GM23338 (cell line): ENCODE data around the gene NUBPL. TPM values are rescaled to one million over a fixed set of nuclear protein-coding genes. Genes with fewer than 3 reads are reported as not detected.

ENCODE experiments used
- ATAC-seq: fragments of 200-7000 bp; cut with Tn5 transposase; 3 replicates; pipeline ENCODE4 v1.9.1; 2020
- DNase-seq: peaks from one replicate; pipeline ENCODE4 v3.0.0-alpha.2; 2015; ENCODE audit warnings: low spot score
- H2AFZ ChIP-seq: fragments of 200-600 bp; sonication (generic); 2 replicates; pipeline ENCODE4 v1.8.0; 2016; ENCODE audit warnings: antibody characterized with exemption, mild to moderate bottlenecking, moderate library complexity
- H3F3A ChIP-seq: fragments of 200-600 bp; sonication (generic); replicated peaks from 2 replicates; pipeline ENCODE4 v1.8.0; 2017; ENCODE audit warnings: antibody characterized with exemption, mixed run types, low read depth
- H3K27ac ChIP-seq: fragments of 200-600 bp; sonication (generic); 2 replicates; pipeline ENCODE4 v1.6.1; 2016; ENCODE audit warnings: low read depth
- H3K27me3 ChIP-seq: fragments of 200-600 bp; sonication (generic); 2 replicates; pipeline ENCODE4 v1.8.0; 2016; ENCODE audit warnings: mild to moderate bottlenecking, mixed run types, moderate library complexity; ENCODE audit not compliant: insufficient read depth
- H3K36me3 ChIP-seq: fragments of 200-600 bp; sonication (generic); 2 replicates; pipeline ENCODE4 v1.8.0; 2016; ENCODE audit warnings: mild to moderate bottlenecking; ENCODE audit not compliant: insufficient read depth
- H3K4me1 ChIP-seq: fragments of 200-600 bp; sonication (generic); 2 replicates; pipeline ENCODE4 v1.8.0; 2016; ENCODE audit warnings: mild to moderate bottlenecking, moderate library complexity; ENCODE audit not compliant: insufficient read depth
- H3K4me2 ChIP-seq: fragments of 200-600 bp; sonication (generic); 2 replicates; pipeline ENCODE4 v1.7.1; 2017; ENCODE audit warnings: mixed run types
- H3K4me3 ChIP-seq: fragments of 200-600 bp; sonication (generic); 2 replicates; pipeline ENCODE4 v1.6.1; 2016; ENCODE audit warnings: mixed run types
- H3K79me2 ChIP-seq: fragments of 200-600 bp; sonication (generic); replicated peaks from 2 replicates; pipeline ENCODE4 v1.8.0; 2017; ENCODE audit warnings: mild to moderate bottlenecking; ENCODE audit not compliant: insufficient read depth
- H3K9me2 ChIP-seq: fragments of 200-600 bp; sonication (generic); 2 replicates; pipeline ENCODE4 v1.8.0; 2017; ENCODE audit not compliant: insufficient read depth
- H4K20me1 ChIP-seq: fragments of 200-600 bp; sonication (generic); replicated peaks from 2 replicates; pipeline ENCODE4 v1.8.0; 2017; ENCODE audit warnings: mild to moderate bottlenecking; ENCODE audit not compliant: insufficient read depth
- H3K27ac Mint-ChIP-seq: 2 replicates; pipeline ENCODE4 v1.8.0; 2020; ENCODE audit warnings: inconsistent platforms, mild to moderate bottlenecking, moderate library complexity, mixed read lengths
- H3K27me3 Mint-ChIP-seq: 3 replicates; pipeline ENCODE4 v1.8.0; 2022; ENCODE audit warnings: low read depth, mild to moderate bottlenecking, moderate library complexity, mixed read lengths, inconsistent platforms; ENCODE audit not compliant: insufficient read depth, poor library complexity
- H3K36me3 Mint-ChIP-seq: 3 replicates; pipeline ENCODE4 v1.8.0; 2021; ENCODE audit warnings: low read depth, mild to moderate bottlenecking, inconsistent platforms, moderate library complexity, mixed read lengths
- H3K4me1 Mint-ChIP-seq: 3 replicates; pipeline ENCODE4 v1.8.0; 2020; ENCODE audit warnings: mild to moderate bottlenecking, inconsistent platforms, mixed read lengths
- H3K4me3 Mint-ChIP-seq: 3 replicates; pipeline ENCODE4 v1.8.0; 2021; ENCODE audit warnings: moderate library complexity, mild to moderate bottlenecking, inconsistent platforms, mixed read lengths
- H3K9me3 Mint-ChIP-seq: 3 replicates; pipeline ENCODE4 v1.8.0; 2020; ENCODE audit warnings: moderate library complexity, mild to moderate bottlenecking, inconsistent platforms, mixed read lengths
- CREB1 ChIP-seq: fragments of 250-450 bp; sonication (Bioruptor Pico); IDR thresholded peaks from 2 replicates; pipeline ENCODE4 v1.5.0; 2020; ENCODE audit warnings: low read depth, mild to moderate bottlenecking, moderate library complexity
- ETS1 ChIP-seq: IDR thresholded peaks from 2 replicates; pipeline ENCODE4 v1.6.1; 2016; ENCODE audit warnings: antibody characterized with exemption
- EZH2 ChIP-seq: fragments of 200-600 bp; sonication (generic); IDR thresholded peaks from one replicate; pipeline ENCODE4 v1.8.0; 2017; ENCODE audit warnings: antibody characterized with exemption, mild to moderate bottlenecking, low read depth; ENCODE audit not compliant: unreplicated experiment
- EZH2phosphoT487 ChIP-seq: fragments of 200-600 bp; sonication (generic); IDR thresholded peaks from one replicate; pipeline ENCODE4 v1.8.1; 2018; ENCODE audit warnings: antibody characterized with exemption; ENCODE audit not compliant: unreplicated experiment
- JUNB ChIP-seq: IDR thresholded peaks from one replicate; pipeline ENCODE4 v1.6.1; 2016; ENCODE audit warnings: antibody characterized with exemption; ENCODE audit not compliant: unreplicated experiment
- NANOG ChIP-seq: IDR thresholded peaks from 2 replicates; pipeline ENCODE4 v1.6.1; 2016; ENCODE audit warnings: antibody characterized with exemption, borderline replicate concordance
- POLR2AphosphoS5 ChIP-seq: IDR thresholded peaks from 2 replicates; pipeline ENCODE4 v1.6.1; 2016; ENCODE audit warnings: antibody characterized with exemption, low read depth
- STAT1 ChIP-seq: IDR thresholded peaks from one replicate; pipeline ENCODE4 v1.6.1; 2016; ENCODE audit warnings: antibody characterized with exemption; ENCODE audit not compliant: unreplicated experiment
- ZNF114 ChIP-seq: fragments of 250-450 bp; sonication (Bioruptor Pico); IDR thresholded peaks from 2 replicates; pipeline ENCODE4 v1.5.0; 2020; ENCODE audit warnings: mild to moderate bottlenecking, moderate library complexity
- ZNF331 ChIP-seq: fragments of 250-450 bp; sonication (Bioruptor Pico); IDR thresholded peaks from 2 replicates; pipeline ENCODE4 v1.5.0; 2020; ENCODE audit warnings: low read depth, mild to moderate bottlenecking, moderate library complexity
- polyA plus RNA-seq: library from polyadenylated mRNA; unstranded; fragments of >200 nt; fragmentation: Nextera tagmentation; extraction: Ambion mirVana; gene quantifications from 2 replicates; pipeline ENCODE4 v1.2.1, GENCODE V29; 2016
- total RNA-seq: library from RNA; depleted of rRNA; stranded (reverse); fragments of >200 nt; shearing (Covaris generic); gene quantifications from 2 replicates; pipeline ENCODE4 v1.2.3, GENCODE V29; 2014
- TF ChIP-seq, protein P1 (sequence below), 2 experiments: fragments of 200-600 bp in 1 of 2; sonication (generic) in 1 of 2; conservative IDR thresholded peaks; 2 replicates each; pipeline versions ENCODE4 v1.5.1 to v1.6.1; 2016 to 2017; ENCODE audit warnings: antibody characterized with exemption in 2 of 2, low read depth in 2 of 2, mild to moderate bottlenecking in 2 of 2, moderate library complexity in 1 of 2
- TF ChIP-seq, protein P2 (sequence below): IDR thresholded peaks from one replicate; pipeline ENCODE4 v1.6.1; 2018; ENCODE audit warnings: antibody characterized with exemption; ENCODE audit not compliant: unreplicated experiment

The NUBPL gene
- total and polyA plus RNA-seq, 2 experiments from 2014 or later = 6.1 to 20.7 TPM

GRCh38 chr14:31894351-31894750 is 333.1 kb downstream of the NUBPL start (continued):
- no peak for TF ChIP-seq STAT1
- TF ChIP-seq, protein P1, sequence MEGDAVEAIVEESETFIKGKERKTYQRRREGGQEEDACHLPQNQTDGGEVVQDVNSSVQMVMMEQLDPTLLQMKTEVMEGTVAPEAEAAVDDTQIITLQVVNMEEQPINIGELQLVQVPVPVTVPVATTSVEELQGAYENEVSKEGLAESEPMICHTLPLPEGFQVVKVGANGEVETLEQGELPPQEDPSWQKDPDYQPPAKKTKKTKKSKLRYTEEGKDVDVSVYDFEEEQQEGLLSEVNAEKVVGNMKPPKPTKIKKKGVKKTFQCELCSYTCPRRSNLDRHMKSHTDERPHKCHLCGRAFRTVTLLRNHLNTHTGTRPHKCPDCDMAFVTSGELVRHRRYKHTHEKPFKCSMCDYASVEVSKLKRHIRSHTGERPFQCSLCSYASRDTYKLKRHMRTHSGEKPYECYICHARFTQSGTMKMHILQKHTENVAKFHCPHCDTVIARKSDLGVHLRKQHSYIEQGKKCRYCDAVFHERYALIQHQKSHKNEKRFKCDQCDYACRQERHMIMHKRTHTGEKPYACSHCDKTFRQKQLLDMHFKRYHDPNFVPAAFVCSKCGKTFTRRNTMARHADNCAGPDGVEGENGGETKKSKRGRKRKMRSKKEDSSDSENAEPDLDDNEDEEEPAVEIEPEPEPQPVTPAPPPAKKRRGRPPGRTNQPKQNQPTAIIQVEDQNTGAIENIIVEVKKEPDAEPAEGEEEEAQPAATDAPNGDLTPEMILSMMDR (conservative IDR thresholded peaks at IDR 0.05; ENCODE audit: low read depth in 2 of 2) = no peak
- TF ChIP-seq, protein P2, sequence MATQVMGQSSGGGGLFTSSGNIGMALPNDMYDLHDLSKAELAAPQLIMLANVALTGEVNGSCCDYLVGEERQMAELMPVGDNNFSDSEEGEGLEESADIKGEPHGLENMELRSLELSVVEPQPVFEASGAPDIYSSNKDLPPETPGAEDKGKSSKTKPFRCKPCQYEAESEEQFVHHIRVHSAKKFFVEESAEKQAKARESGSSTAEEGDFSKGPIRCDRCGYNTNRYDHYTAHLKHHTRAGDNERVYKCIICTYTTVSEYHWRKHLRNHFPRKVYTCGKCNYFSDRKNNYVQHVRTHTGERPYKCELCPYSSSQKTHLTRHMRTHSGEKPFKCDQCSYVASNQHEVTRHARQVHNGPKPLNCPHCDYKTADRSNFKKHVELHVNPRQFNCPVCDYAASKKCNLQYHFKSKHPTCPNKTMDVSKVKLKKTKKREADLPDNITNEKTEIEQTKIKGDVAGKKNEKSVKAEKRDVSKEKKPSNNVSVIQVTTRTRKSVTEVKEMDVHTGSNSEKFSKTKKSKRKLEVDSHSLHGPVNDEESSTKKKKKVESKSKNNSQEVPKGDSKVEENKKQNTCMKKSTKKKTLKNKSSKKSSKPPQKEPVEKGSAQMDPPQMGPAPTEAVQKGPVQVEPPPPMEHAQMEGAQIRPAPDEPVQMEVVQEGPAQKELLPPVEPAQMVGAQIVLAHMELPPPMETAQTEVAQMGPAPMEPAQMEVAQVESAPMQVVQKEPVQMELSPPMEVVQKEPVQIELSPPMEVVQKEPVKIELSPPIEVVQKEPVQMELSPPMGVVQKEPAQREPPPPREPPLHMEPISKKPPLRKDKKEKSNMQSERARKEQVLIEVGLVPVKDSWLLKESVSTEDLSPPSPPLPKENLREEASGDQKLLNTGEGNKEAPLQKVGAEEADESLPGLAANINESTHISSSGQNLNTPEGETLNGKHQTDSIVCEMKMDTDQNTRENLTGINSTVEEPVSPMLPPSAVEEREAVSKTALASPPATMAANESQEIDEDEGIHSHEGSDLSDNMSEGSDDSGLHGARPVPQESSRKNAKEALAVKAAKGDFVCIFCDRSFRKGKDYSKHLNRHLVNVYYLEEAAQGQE = no peak
- TF ChIP-seq JUNB = no peak
- TF ChIP-seq NANOG = no peak
- no peak for TF ChIP-seq ETS1

DNA sequence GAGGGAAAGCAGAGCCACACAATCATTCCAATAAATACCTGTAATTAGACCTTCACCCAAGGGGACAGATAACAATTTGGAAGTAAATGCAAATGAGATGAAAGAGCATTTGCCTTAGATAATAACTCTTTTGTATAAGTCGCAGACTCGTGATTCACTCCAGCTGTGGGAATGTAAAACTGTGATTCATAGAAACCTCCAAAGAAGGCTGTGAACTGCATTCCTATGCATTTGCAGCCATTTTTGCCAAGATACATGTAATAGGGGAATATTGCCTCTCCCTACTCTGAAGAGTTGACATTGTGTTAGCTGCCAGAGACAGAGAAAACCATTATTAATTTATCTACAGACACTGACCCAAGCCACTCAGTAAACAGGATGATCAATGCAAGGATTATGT is 334.0 kb downstream of the NUBPL start:
- peaks cover 28% of the 10 kb centered on the region for H3K4me1 Mint-ChIP-seq
- H3K4me1 ChIP-seq = peaks cover 3% of the 10 kb centered on the region; the same call in 1 of the 2 replicates
- H3K4me3 ChIP-seq = no peak overlapping the region
- ATAC-seq (no peak), DNase-seq (no peak)
- no peaks in the 10 kb centered on the region for H3K27me3 ChIP-seq
- H2AFZ ChIP-seq = no peak overlapping the region
- H3K4me3 Mint-ChIP-seq = no peak overlapping the region
- H3K36me3 ChIP-seq = no peaks in the 10 kb centered on the region
- no peaks in the 10 kb centered on the region for H4K20me1 ChIP-seq
- no peaks in the 10 kb centered on the region for H3K9me3 Mint-ChIP-seq
- H3F3A ChIP-seq = no peaks in the 10 kb centered on the region
- no peaks in the 10 kb centered on the region for H3K36me3 Mint-ChIP-seq
- H3K9me2 ChIP-seq = no peaks in the 10 kb centered on the region
- H3K27ac ChIP-seq = no peak overlapping the region
- no peak overlapping the region for H3K4me2 ChIP-seq
- H3K27ac Mint-ChIP-seq = no peak overlapping the region
- no peaks in the 10 kb centered on the region for H3K27me3 Mint-ChIP-seq
- no peaks in the 10 kb centered on the region for H3K79me2 ChIP-seq
- TF ChIP-seq ZNF114 = no peak
- no peak for TF ChIP-seq JUNB
- no peak for TF ChIP-seq EZH2
- TF ChIP-seq NANOG = no peak
- TF ChIP-seq ETS1 = no peak
- TF ChIP-seq EZH2phosphoT487 = no peak
- no peak for TF ChIP-seq ZNF331
- TF ChIP-seq STAT1 = no peak
- no peak for TF ChIP-seq CREB1 (CRISPR knock-in tag)
- TF ChIP-seq, protein P1 (conservative IDR thresholded peaks at IDR 0.05; ENCODE audit: low read depth in 2 of 2) = no peak
- TF ChIP-seq POLR2AphosphoS5 = no peak
